Prostate gland (tissue), 2 donors: Measurements from ENCODE around the gene SSR4. TPM values are rescaled to one million over a fixed set of nuclear protein-coding genes. Genes with fewer than 3 reads are reported as not detected.

ENCODE experiments used
- DNase-seq: peaks from one replicate; pipeline ENCODE4 v3.0.0-alpha.2; 2019; ENCODE audit warnings: low spot score
- H3K27ac ChIP-seq, 2 donors: fragments of 200-600 bp; sonication (generic); 2 replicates each; pipeline ENCODE4 v1.5.1; 2017 to 2019
- H3K27me3 ChIP-seq: fragments of 200-600 bp; sonication (generic); replicated peaks from 2 replicates; pipeline ENCODE4 v1.5.1; 2019; ENCODE audit not compliant: insufficient read depth
- H3K36me3 ChIP-seq, 2 donors: fragments of 200-600 bp; sonication (generic); 1 replicate in 1 of 2; 2 replicates in 1 of 2; pipeline versions ENCODE4 v1.5.1 to v1.8.1; 2017 to 2019
- H3K4me1 ChIP-seq: fragments of 200-600 bp; sonication (generic); replicated peaks from 2 replicates; pipeline ENCODE4 v1.5.1; 2019
- H3K4me3 ChIP-seq, 2 donors: fragments of 200-600 bp; sonication (generic); 2 replicates each; pipeline ENCODE4 v1.5.1; 2017 to 2019
- H3K9me3 ChIP-seq: fragments of 200-600 bp; sonication (generic); 2 replicates; pipeline ENCODE4 v1.5.1; 2017
- CTCF ChIP-seq, 4 experiments: fragments of 200-600 bp in 2 of 4; fragments of 450-650 bp in 2 of 4; sonication (generic) in 2 of 4; IDR thresholded peaks; 1 replicate in 3 of 4; 2 replicates in 1 of 4; pipeline ENCODE4 v1.5.1; 2016 to 2019; ENCODE audit warnings: antibody characterized with exemption in 4 of 4, mild to moderate bottlenecking in 2 of 4, moderate library complexity in 2 of 4
- POLR2A ChIP-seq: fragments of 450-650 bp; IDR thresholded peaks from one replicate; pipeline ENCODE4 v1.6.1; 2016; ENCODE audit warnings: antibody characterized with exemption, mild to moderate bottlenecking
- POLR2AphosphoS5 ChIP-seq: sonication (generic); formaldehyde crosslinking; IDR thresholded peaks from one replicate; pipeline ENCODE4 v1.6.1; 2017; ENCODE audit warnings: antibody characterized with exemption
- WGBS: methylation state at CpG from one replicate; pipeline ENCODE4 v1.1.5; 2018; 5-methylcytosine and 5-hydroxymethylcytosine counted together
- intact Hi-C: fragments of 100-400 bp; cut with DNase I; formaldehyde crosslinking; loops from one replicate; pipeline ENCODE4 v1.14.2; 2022
- total RNA-seq, 2 donors: library from RNA; depleted of rRNA; stranded (reverse); fragments of >200 nt; gene quantifications; one replicate each; pipeline ENCODE4 v1.1.0, GENCODE V29; 2016

SSR4 gene
- total RNA-seq, 2 donors from 2014 or later: 288 to 623 TPM

- no peak for DNase-seq
- no peak overlapping the region for H3K27ac ChIP-seq
- intact Hi-C loops: no loop called here
- TF ChIP-seq CTCF (IDR thresholded peaks at IDR 0.05): no peak
- TF ChIP-seq POLR2AphosphoS5: no peak
- TF ChIP-seq POLR2A: no peak
- 80% methylated on average over 15 of the region's 25 CpGs for WGBS
- H3K4me1 ChIP-seq: no peaks in the 10 kb centered on the region
- no peaks in the 10 kb centered on the region for H3K9me3 ChIP-seq
- no peak overlapping the region for H3K4me3 ChIP-seq
- no peaks in the 10 kb centered on the region for H3K36me3 ChIP-seq
- H3K27me3 ChIP-seq: no peaks in the 10 kb centered on the region
Observed at GRCh38 chrX:153769865-153770600, 24.4 kb upstream of the SSR4 start.

- no peaks in the 10 kb centered on the region for H3K9me3 ChIP-seq
- intact Hi-C loops: no loop called here
- no peaks in the 10 kb centered on the region for H3K27me3 ChIP-seq
- no peak overlapping the region for H3K27ac ChIP-seq
- H3K4me3 ChIP-seq: no peak overlapping the region
- WGBS: 86% methylated on average over 14 of the region's 18 CpGs
- no peaks in the 10 kb centered on the region for H3K36me3 ChIP-seq
- DNase-seq: no peak
- no peaks in the 10 kb centered on the region for H3K4me1 ChIP-seq
- no peak for TF ChIP-seq POLR2A
- TF ChIP-seq POLR2AphosphoS5: no peak
- TF ChIP-seq CTCF (IDR thresholded peaks at IDR 0.05): no peak
Observed at GRCh38 chrX:153770601-153771414, 23.7 kb upstream of the SSR4 start.

GRCh38 chrX:153771415-153772315 lies 22.8 kb upstream of the SSR4 start:
- Histone ChIP-seq H3K27ac (no peak overlapping the region), H3K36me3 (no peaks in the 10 kb centered on the region), H3K4me1 (no peaks in the 10 kb centered on the region), H3K9me3 (no peaks in the 10 kb centered on the region), H3K4me3 (no peak overlapping the region), H3K27me3 (no peaks in the 10 kb centered on the region)
- no peak for DNase-seq
- intact Hi-C loops: no loop called here
- 89% methylated on average over 18 of the region's 37 CpGs for WGBS
- TF ChIP-seq POLR2AphosphoS5 (no peak), CTCF (IDR thresholded peaks at IDR 0.05) (no peak), POLR2A (no peak)

- WGBS: 81% methylated on average over 17 of the region's 21 CpGs
- TF ChIP-seq CTCF (IDR thresholded peaks at IDR 0.05) (no peak), POLR2AphosphoS5 (no peak), POLR2A (no peak)
- intact Hi-C loops: no loop called here
- no peaks in the 10 kb centered on the region for H3K36me3 ChIP-seq
- H3K27ac ChIP-seq: no peak overlapping the region
- H3K4me3 ChIP-seq: no peak overlapping the region
- no peaks in the 10 kb centered on the region for H3K27me3 ChIP-seq
- no peaks in the 10 kb centered on the region for H3K9me3 ChIP-seq
- H3K4me1 ChIP-seq: no peaks in the 10 kb centered on the region
- DNase-seq: no peak
Observed at GRCh38 chrX:153772316-153773217, 21.9 kb upstream of the SSR4 start.
